ENCODE results near the gene ANKRD16. TPM values are rescaled to one million over a fixed set of nuclear protein-coding genes. Genes with fewer than 3 reads are reported as not detected.

The ANKRD16 gene
- total and polyA plus RNA-seq, 2 of the 13 experiments (the other 11 are each of a cell fraction or from before 2014, with no cell fraction given) = 8.0 to 11.4 TPM

DNA sequence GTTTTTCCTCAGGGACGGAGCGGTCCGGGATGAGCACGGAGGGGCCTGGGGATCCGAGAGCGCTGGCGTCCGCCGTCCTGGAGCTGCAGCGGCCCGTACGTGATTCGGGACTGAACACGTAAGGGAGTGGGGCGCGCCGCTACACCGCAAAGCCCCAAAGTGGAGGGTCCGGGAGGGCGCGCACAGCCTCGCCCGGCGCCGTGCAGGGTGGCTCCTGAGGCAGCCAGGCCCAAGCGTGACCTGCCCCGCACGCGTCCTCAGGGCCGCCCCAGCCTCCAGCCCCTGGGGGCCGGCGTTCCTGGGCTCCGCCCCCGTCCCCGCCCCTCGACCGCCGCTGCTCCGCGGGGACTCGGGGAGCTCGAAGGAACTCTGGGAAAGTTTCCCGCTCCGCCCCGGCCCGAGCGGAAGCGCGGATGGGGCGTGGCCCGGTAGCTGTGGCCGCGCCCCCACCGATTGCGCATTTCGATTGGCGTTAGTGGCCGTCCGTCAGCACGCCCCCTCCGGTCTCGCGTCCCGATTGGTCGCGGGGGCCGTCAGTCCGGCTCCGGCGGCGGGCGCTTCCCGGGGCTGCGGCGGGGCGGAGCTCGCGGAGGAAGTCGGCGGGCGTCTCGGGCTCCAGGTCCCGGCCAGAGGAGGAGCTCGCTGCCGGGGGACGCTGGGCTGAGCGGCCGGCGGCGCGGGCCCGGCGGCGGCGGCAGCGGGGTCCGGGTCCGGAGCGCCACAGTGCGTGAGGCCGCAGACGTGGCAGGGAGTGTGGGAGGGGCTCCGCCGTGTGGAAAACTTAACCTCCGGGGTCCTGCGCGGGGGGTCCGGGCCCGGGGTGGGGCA lies at the start of gene ANKRD16, which contains the start of gene FBH1 (continued):
- TF ChIP-seq ZIK1 (CRISPR knock-in tag; IDR thresholded peaks at IDR 0.05; ENCODE audit: borderline replicate concordance, low read depth) (0 out of 2 replicates have a peak, but pooled peaks have one; percentile 53), GATAD1 (CRISPR knock-in tag; IDR thresholded peaks at IDR 0.05) (peak; percentile 45; the same call in 1 of the 2 replicates), ZSCAN20 (CRISPR knock-in tag; IDR thresholded peaks at IDR 0.05; ENCODE audit: borderline replicate concordance) (peak; percentile 79; the same call in 1 of the 2 replicates), TEAD3 (CRISPR knock-in tag; optimal IDR thresholded peaks at IDR 0.05; ENCODE audit: borderline replicate concordance) (peak; percentile 71), NPAS2 (CRISPR knock-in tag; IDR thresholded peaks at IDR 0.05; ENCODE audit: borderline replicate concordance) (no peak), ZFYVE20 (CRISPR knock-in tag; IDR thresholded peaks at IDR 0.05; ENCODE audit: borderline replicate concordance, low read depth) (peak; percentile 36; the same call in 1 of the 2 replicates), CBX1 (IDR thresholded peaks at IDR 0.05; ENCODE audit: low read depth) (no peak), SP5 (CRISPR knock-in tag; IDR thresholded peaks at IDR 0.05; ENCODE audit: borderline replicate concordance, low read depth) (peak; percentile 82), SIX1 (CRISPR knock-in tag; IDR thresholded peaks at IDR 0.05; ENCODE audit: borderline replicate concordance) (no peak), TCF12 (IDR thresholded peaks at IDR 0.05) (no peak), TCF12 (CRISPR knock-in tag; IDR thresholded peaks at IDR 0.05) (0 out of 2 replicates have a peak, but pooled peaks have one; percentile 60), ZNF816 (CRISPR knock-in tag; IDR thresholded peaks at IDR 0.05; ENCODE audit: borderline replicate concordance) (peak; percentile 85; the same call in 1 of the 2 replicates), ZNF138 (CRISPR knock-in tag; IDR thresholded peaks at IDR 0.05; ENCODE audit: low read depth) (no peak), SKI (IDR thresholded peaks at IDR 0.05; ENCODE audit: partially characterized antibody) (peak; percentile 16), TMF1 (CRISPR knock-in tag; IDR thresholded peaks at IDR 0.05; ENCODE audit: low read depth) (peak; percentile 91), POGZ (CRISPR knock-in tag; IDR thresholded peaks at IDR 0.05) (peak; percentile 44), ATF7-NPFF (CRISPR knock-in tag; IDR thresholded peaks at IDR 0.05; ENCODE audit: low read depth) (peak; percentile 84), ZSCAN12 (CRISPR knock-in tag; IDR thresholded peaks at IDR 0.05) (0 out of 2 replicates have a peak, but pooled peaks have one; percentile 54), KDM5B (CRISPR knock-in tag; IDR thresholded peaks at IDR 0.05; ENCODE audit: borderline replicate concordance) (peak; percentile 41; the same call in 1 of the 2 replicates), ZNF44 (CRISPR knock-in tag; IDR thresholded peaks at IDR 0.05) (no peak), MYNN (CRISPR knock-in tag; IDR thresholded peaks at IDR 0.05; ENCODE audit: low read depth) (no peak), KDM4B (CRISPR knock-in tag; IDR thresholded peaks at IDR 0.05) (peak; percentile 74; the same call in 1 of the 2 replicates)
- TF ChIP-seq, protein P1, sequence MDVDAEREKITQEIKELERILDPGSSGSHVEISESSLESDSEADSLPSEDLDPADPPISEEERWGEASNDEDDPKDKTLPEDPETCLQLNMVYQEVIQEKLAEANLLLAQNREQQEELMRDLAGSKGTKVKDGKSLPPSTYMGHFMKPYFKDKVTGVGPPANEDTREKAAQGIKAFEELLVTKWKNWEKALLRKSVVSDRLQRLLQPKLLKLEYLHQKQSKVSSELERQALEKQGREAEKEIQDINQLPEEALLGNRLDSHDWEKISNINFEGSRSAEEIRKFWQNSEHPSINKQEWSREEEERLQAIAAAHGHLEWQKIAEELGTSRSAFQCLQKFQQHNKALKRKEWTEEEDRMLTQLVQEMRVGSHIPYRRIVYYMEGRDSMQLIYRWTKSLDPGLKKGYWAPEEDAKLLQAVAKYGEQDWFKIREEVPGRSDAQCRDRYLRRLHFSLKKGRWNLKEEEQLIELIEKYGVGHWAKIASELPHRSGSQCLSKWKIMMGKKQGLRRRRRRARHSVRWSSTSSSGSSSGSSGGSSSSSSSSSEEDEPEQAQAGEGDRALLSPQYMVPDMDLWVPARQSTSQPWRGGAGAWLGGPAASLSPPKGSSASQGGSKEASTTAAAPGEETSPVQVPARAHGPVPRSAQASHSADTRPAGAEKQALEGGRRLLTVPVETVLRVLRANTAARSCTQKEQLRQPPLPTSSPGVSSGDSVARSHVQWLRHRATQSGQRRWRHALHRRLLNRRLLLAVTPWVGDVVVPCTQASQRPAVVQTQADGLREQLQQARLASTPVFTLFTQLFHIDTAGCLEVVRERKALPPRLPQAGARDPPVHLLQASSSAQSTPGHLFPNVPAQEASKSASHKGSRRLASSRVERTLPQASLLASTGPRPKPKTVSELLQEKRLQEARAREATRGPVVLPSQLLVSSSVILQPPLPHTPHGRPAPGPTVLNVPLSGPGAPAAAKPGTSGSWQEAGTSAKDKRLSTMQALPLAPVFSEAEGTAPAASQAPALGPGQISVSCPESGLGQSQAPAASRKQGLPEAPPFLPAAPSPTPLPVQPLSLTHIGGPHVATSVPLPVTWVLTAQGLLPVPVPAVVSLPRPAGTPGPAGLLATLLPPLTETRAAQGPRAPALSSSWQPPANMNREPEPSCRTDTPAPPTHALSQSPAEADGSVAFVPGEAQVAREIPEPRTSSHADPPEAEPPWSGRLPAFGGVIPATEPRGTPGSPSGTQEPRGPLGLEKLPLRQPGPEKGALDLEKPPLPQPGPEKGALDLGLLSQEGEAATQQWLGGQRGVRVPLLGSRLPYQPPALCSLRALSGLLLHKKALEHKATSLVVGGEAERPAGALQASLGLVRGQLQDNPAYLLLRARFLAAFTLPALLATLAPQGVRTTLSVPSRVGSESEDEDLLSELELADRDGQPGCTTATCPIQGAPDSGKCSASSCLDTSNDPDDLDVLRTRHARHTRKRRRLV (CRISPR knock-in tag; IDR thresholded peaks at IDR 0.05) = no peak
